Stomach (tissue), 9 donors: ENCODE data around the gene TUFM. TPM values are rescaled to one million over a fixed set of nuclear protein-coding genes. Genes with fewer than 3 reads are reported as not detected.

Experiments
- DNase-seq, 2 donors: peaks; one replicate each; pipeline versions ENCODE4 v3.0.0 to v3.0.0-alpha.2; 2013 to 2019
- H3K27ac ChIP-seq, 5 donors: fragments of 200-600 bp in 4 of 5; sonication (generic) in 4 of 5; one replicate each; pipeline ENCODE4 v1.5.1; 2013 to 2019; ENCODE audit warnings: mild to moderate bottlenecking in 1 of 5, moderate library complexity in 1 of 5
- H3K27me3 ChIP-seq, 3 donors: fragments of 200-600 bp; sonication (generic); one replicate each; pipeline ENCODE4 v1.5.1; 2017 to 2019; ENCODE audit warnings: mixed run types in 1 of 3
- H3K36me3 ChIP-seq, 4 donors: fragments of 200-600 bp; sonication (generic); 1 replicate in 3 of 4; 2 replicates in 1 of 4; pipeline ENCODE4 v1.5.1; 2016 to 2019
- H3K4me1 ChIP-seq, 4 donors: fragments of 200-600 bp; sonication (generic); one replicate each; pipeline ENCODE4 v1.5.1; 2016 to 2019
- H3K4me3 ChIP-seq, 4 donors: fragments of 200-600 bp; sonication (generic) in 3 of 4; one replicate each; pipeline ENCODE4 v1.5.1; 2016 to 2019; ENCODE audit warnings: mild to moderate bottlenecking in 1 of 4
- H3K9me3 ChIP-seq, 4 donors: fragments of 200-600 bp; sonication (generic); one replicate each; pipeline ENCODE4 v1.5.1; 2016 to 2019
- CTCF ChIP-seq, 7 experiments: fragments of 450-650 bp in 4 of 7; fragments of 200-600 bp in 3 of 7; sonication (generic) in 3 of 7; IDR thresholded peaks; one replicate each; pipeline ENCODE4 v1.5.1; 2016 to 2019; ENCODE audit warnings: antibody characterized with exemption in 7 of 7, control low read depth in 2 of 7, mild to moderate bottlenecking in 1 of 7
- EP300 ChIP-seq: sonication (generic); formaldehyde crosslinking; IDR thresholded peaks from one replicate; pipeline ENCODE4 v1.6.1; 2017; ENCODE audit warnings: antibody characterized with exemption
- POLR2A ChIP-seq, 4 donors: fragments of 450-650 bp; IDR thresholded peaks; one replicate each; pipeline ENCODE4 v1.6.1; 2016; ENCODE audit warnings: antibody characterized with exemption in 4 of 4, control low read depth in 2 of 4, mild to moderate bottlenecking in 1 of 4, moderate library complexity in 1 of 4
- POLR2AphosphoS5 ChIP-seq, 3 donors: sonication (generic); formaldehyde crosslinking; IDR thresholded peaks; one replicate each; pipeline ENCODE4 v1.6.1; 2016; ENCODE audit warnings: antibody characterized with exemption in 3 of 3
- WGBS, 5 donors: extraction: QIAGEN DNeasy Blood & Tissue Kit in 3 of 5; methylation state at CpG; one replicate each; pipeline versions ENCODE4 v1.1.5 to v1.1.7; 2013 to 2018; 5-methylcytosine and 5-hydroxymethylcytosine counted together
- intact Hi-C: fragments of 100-400 bp; cut with DNase I; formaldehyde crosslinking; loops from one replicate; pipeline ENCODE4 v1.15.1; 2023; ENCODE audit warnings: low total_unique reads
- polyA plus RNA-seq, 3 donors: library from polyadenylated mRNA; stranded (reverse); fragments of 200-250 nt; gene quantifications; one replicate each; pipeline ENCODE4 v1.2.3, GENCODE V29; 2013
- total RNA-seq, 5 donors: library from RNA; depleted of rRNA; stranded (reverse); fragments of >200 nt; gene quantifications; one replicate each; pipeline versions ENCODE4 v1.1.0 to v1.2.3, GENCODE V29; 2014 to 2016
- donor health status: healthy with polysubstance abuse.
- donor health status: Bipolar disorder and iron deficiency.
- donor health status: healthy.

TUFM gene
- total and polyA plus RNA-seq, 8 donors, result 49.8 to 286 (median 98.8) TPM

GRCh38 chr16:28830531-28830930, 15.6 kb downstream of the TUFM start:
- no peaks in the 10 kb centered on the region for H3K9me3 ChIP-seq

GRCh38 chr16:28829747-28830146, 16.4 kb downstream of the TUFM start:
- Histone ChIP-seq H3K4me3 (no peak overlapping the region), H3K4me1 (peaks cover 11 to 28% (median 16%) of the 10 kb centered on the region in 4 donors), H3K27ac (no peak overlapping the region), H3K9me3 (no peaks in the 10 kb centered on the region), H3K27me3 (no peaks in the 10 kb centered on the region), H3K36me3 (peaks cover 82 to 97% (median 96%) of the 10 kb centered on the region in 4 donors)
- WGBS, 5 donors, result 95 to 98% (median 96%) methylated on average over 13 of the region's 13 CpGs
- TF ChIP-seq CTCF (IDR thresholded peaks at IDR 0.05), result no peak
- no peak for TF ChIP-seq EP300
- no peak for TF ChIP-seq POLR2AphosphoS5 (IDR thresholded peaks at IDR 0.05)
- TF ChIP-seq POLR2A (IDR thresholded peaks at IDR 0.05), result no peak
- DNase-seq, result no peak
- intact Hi-C loops, result loop anchor here (10.0 kb wide), 1 partner anchor 55 kb away; no protein-coding TSS in a partner anchor

More at GRCh38 chr16:28830531-28830930, 15.6 kb downstream of the TUFM start:
- intact Hi-C loops, result loop anchor here (10.0 kb wide), 1 partner anchor 54 kb away; no protein-coding TSS in a partner anchor
- Histone ChIP-seq H3K4me3 (no peak overlapping the region), H3K27ac (no peak overlapping the region), H3K4me1 (peaks cover 3 to 20% (median 8%) of the 10 kb centered on the region in 4 donors), H3K27me3 (no peaks in the 10 kb centered on the region), H3K36me3 (peaks cover 90 to 100% (median 100%) of the 10 kb centered on the region in 4 donors)
- 88 to 94% (median 90%) methylated on average over 13 of the region's 13 CpGs for WGBS, 5 donors
- TF ChIP-seq POLR2AphosphoS5 (IDR thresholded peaks at IDR 0.05), result no peak
- no peak for TF ChIP-seq POLR2A (IDR thresholded peaks at IDR 0.05)
- TF ChIP-seq CTCF (IDR thresholded peaks at IDR 0.05), result no peak
- TF ChIP-seq EP300, result no peak
- DNase-seq, result no peak

GRCh38 chr16:28826141-28826540, 20.0 kb downstream of the TUFM start:
- Histone ChIP-seq H3K27ac (no peak overlapping the region), H3K27me3 (no peaks in the 10 kb centered on the region), H3K9me3 (no peaks in the 10 kb centered on the region), H3K36me3 (peaks cover 46 to 61% (median 60%) of the 10 kb centered on the region in 4 donors), H3K4me1 (peaks cover 18 to 42% (median 28%) of the 10 kb centered on the region in 4 donors), H3K4me3 (no peak overlapping the region)
- TF ChIP-seq CTCF (IDR thresholded peaks at IDR 0.05), result no peak
- no peak for TF ChIP-seq EP300
- no peak for TF ChIP-seq POLR2AphosphoS5 (IDR thresholded peaks at IDR 0.05)
- no peak for TF ChIP-seq POLR2A (IDR thresholded peaks at IDR 0.05)
- intact Hi-C loops, result no loop called here
- DNase-seq, result no peak
- WGBS, 5 donors, result 43 to 59% (median 48%) methylated on average over 6 of the region's 6 CpGs

GRCh38 chr16:28824717-28824973, 21.5 kb downstream of the TUFM start:
- DNase-seq, result no peak
- WGBS, 5 donors, result 23 to 39% (median 29%) methylated on average over 5 of the region's 5 CpGs
- intact Hi-C loops, result no loop called here

More at GRCh38 chr16:28824717-28824973, 21.5 kb downstream of the TUFM start:
- Histone ChIP-seq H3K27me3 (no peaks in the 10 kb centered on the region), H3K27ac (peak overlapping the region; percentile 96 to 100 (median 100)), H3K4me1 (peaks cover 18 to 42% (median 28%) of the 10 kb centered on the region in 4 donors), H3K36me3 (peaks cover 31 to 48% (median 46%) of the 10 kb centered on the region in 4 donors), H3K9me3 (no peaks in the 10 kb centered on the region), H3K4me3 (peak overlapping the region; percentile 77 to 96 (median 91))
- TF ChIP-seq EP300 (no peak), POLR2AphosphoS5 (IDR thresholded peaks at IDR 0.05) (no peak), POLR2A (IDR thresholded peaks at IDR 0.05) (no peak), CTCF (IDR thresholded peaks at IDR 0.05) (no peak)
